Measurements from ENCODE around the gene SPRYD4. TPM values are rescaled to one million over a fixed set of nuclear protein-coding genes. Genes with fewer than 3 reads are reported as not detected.
"Not testable (repeated sequence)": the region's sequence is repeated elsewhere in the genome, so short reads cannot be mapped to it uniquely, and the experiment has no call there.

The SPRYD4 gene
- 2.1 TPM for total RNA-seq

DNA sequence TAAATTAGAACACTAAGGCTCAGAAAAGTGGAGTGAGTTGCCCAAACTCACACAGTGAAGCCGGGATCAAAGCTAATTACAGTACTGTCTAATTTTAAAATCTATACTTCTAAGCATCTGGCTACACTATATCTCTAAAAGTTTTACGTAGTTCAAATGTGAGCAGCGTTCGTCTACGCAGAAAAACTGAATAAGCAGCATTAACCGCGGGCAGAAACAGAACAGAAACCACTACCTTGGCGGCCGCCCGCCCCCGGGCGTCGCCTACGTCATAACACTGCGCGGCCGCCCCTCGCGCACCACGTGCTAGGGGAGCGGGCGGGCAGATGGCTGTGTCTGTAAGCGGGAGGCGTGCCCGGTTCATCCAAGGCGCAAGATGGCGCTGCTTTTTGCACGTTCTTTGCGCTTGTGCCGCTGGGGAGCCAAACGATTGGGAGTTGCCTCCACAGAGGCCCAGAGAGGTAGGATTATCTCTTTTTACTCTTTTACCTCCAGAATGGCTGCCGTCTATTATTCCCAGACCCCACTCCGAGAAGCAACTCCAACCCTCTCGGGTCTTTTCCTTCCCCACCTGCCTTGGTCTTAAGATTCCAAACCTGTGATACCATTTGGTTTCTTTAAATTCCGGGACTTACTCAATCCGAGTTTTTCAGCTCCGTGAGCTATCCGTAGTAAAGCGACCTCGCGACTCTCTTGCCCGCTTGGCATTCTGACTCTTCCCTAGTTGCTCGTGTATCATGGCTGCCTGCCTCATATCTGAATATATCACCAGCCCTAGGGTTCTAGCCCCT is at the start of gene SPRYD4:
Gene SPRYD4 (plus strand): TSS at position 363 of the 791 bp plus-strand sequence. CDS start 14 bp downstream, at position 377.
- DNase-seq: peak; percentile 97

DNA sequence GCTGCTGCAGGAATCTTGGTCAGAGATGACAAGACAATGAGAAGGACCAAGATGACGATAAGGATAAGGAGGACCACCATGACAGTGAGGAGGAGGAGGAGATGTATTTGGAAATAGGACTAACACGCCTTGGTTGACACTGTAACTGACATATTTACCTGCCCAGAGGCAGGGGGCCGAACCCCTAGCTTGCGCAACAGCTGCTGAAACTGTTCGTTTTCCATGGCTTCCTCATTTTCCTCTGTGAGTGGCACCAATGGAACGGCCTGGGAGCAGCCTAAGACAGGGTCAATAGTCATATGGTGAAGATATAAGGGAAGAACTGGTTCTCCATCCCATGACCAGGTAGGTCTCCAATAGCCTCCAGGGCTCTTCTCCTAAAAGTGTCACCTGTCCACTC is 48.0 kb upstream of the SPRYD4 start:
- DNase-seq: no peak

DNA sequence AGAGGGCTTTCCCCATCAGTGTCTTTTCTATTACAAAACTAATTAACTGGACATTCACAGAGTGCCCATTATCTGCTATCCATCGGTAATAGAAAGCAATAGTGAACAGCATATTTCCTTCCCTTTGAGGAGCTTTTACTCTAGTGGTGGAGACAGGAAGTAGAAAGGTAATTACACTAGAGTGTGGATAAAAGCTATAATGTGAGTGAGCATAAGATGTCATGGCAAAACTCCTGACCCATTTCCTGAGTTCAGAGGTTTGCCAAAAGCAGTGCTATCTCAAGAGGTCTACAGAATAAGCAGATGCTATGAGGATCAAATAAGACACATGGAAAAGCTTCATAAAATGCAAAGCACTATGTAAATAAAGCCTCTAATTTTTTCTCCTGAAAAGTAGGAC is 43.2 kb upstream of the SPRYD4 start:
- DNase-seq: no peak

DNA sequence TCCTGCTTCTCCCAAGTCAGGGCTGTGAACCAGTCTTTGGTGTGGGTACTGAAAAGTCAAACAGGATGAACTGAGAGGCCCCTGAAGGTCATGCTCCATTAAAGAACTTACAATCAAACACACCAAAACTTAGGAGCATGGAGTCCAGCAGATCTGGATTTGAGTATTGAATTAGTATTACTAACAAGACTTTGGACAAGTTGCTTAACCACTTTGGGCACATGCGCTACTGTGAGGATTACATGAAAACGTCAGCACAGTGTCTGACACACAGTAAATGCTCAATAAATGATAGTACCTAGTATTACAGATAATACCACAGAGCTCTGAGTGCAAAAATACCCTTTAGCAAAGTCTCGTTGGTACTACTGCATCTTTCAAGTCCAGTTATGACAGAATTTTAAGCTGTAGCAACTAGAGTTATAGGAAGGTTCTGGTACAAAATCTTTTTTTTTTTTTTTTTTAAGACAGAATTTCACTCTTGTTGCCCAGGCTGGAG is 42.4 kb upstream of the SPRYD4 start:
- DNase-seq: no peak

DNA sequence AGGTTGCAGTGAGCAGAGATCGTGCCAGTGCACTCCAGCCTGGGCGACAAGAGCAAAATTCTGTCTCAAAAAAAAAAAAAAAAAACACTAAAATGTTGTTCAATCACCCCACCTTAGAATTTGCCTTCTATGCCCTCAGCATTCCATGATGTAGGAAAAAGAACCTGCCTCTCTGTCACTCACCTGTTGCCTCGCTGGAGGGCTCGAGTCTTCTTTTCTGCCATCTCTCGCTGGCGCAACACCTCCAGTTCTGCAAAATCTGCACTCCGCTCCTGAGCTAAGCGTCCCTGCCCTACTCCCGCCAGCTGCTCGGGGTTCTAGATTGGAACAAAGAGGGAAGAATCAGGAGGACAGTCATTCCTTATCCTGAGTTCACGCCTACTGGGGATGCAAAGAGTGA is 37.1 kb upstream of the SPRYD4 start:
- no peak for DNase-seq

DNA sequence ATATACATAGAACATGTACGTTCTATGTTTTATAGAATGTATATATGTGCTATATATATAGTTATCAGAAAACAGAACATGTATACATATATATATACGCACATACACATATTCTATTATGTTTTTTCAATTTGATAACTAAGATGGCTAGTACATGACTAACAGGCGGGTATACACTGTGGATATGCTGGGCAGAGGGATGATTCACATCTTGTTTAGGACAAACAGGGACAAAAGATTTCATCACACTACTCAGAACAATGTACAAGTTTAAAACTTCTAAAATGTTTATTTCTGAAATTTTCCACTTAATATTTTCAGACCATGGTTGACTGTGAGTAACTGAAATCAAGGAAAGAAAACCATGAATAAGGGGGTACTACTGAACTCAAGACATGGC is 36.5 kb upstream of the SPRYD4 start:
- no peak for DNase-seq

DNA sequence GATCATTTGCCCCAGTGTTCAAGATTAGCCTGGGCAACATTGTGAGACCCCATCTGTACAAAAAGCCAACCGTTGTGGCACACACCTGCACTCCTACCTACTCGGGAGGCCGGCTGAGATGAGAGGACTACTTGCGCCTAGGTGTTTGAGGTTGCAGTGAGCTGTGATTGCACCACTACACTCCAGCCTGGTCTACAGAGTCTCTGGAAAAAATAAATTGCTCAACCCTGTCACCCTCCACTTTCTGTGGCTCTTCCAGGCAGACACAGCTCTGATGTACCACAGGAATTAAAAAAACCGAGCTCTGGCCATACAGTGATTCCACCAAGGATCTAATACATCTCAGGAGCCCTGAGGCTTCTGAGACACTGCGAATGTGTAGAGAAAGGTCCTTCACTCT is 33.5 kb upstream of the SPRYD4 start:
- DNase-seq: no peak

DNA sequence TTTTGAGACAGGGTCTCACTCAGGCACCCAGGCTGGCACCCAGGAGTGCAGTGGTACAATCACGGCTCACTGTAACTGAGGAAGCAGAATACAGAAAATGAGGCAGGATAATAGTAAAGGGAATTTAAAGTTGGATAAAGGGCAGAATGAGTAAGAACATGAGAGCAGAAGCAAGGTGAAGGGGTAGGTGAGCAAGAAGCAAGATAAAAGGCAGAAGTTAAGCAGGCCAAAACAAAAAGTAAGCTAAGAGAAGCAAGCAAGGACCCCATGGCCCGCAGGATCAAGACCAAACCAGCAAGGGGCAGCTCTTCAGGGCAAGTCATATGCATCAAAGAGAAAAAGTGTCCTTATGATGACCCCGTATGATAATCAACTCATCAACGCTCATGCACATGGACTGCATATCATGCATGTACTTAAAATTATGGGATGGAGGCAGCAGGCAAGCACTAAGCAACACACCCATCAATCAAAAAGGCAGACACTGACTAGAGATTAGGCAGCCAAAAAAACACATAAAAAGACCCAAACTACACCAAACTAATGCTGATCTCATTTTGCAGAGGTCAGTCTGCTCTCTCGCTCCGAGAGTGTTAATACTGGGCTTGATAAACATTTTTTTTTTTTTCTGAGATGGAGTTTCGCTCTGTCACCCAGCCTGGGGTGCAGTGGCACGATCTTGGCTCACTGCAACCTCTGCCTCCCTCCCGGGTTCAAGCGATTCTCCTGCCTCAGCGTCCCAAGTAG is 30.8 kb upstream of the SPRYD4 start:
- DNase-seq: no peak

DNA sequence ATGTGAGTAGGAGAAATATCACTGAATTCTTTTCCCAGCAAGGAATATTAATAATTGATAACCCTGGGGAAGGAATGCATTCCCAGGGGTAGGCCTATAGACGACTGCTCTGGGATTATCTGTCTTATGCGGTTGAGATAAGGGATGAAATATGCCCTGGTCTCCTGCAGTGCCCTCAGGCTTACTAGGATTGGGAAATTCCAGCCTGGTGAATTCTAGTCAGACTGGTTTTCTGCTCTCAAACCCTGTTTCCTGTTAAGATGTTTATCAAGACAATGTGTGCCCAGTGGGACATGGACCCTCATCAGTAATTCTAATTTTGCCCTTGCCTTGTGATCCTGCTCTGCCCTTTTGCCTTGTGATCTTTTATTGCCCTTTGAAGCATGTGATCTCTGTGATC is 25.2 kb upstream of the SPRYD4 start:
- not testable (repeated sequence) for DNase-seq

DNA sequence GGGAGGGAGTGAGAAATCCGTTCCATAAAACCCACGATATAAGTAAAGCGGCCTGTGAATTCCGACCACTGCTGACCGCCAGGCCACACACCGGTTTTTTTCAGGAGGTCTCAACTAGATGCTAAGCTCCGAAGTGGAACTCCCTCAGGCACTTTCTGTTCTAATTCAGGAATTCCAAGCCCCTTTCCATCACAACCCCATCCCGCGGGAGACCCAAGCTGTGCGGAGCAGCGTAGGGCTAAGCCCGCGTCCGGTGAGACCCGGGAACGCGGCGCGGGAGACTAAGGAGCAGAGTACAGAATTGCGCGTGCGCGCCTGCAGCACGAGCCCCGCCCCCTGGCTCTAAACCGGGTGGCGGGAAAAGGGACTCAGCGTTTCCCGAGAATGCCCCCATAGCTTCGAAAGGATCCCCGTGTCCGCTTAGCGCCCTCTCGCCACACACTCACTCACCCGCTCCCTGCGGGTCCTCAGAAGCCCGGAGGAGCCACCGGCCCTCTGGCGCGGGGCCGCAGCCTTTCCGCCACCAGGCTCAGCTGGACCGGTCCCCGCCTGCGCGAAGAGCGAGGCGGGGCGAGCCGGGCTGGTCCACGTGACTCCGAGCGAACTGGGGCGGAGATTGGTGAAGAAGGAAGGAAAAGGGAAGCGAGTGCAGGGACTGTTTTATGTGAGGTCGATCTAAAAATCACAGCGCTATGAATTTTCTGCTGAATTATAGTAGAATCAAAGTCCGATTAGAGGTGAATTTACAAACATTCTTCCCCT is 19.3 kb upstream of the SPRYD4 start, which contains the start of gene TIMELESS:
Gene TIMELESS (minus strand): TSS at position 567 of the 762 bp plus-strand sequence. CDS start 15,256 bp downstream, outside the sequence.
- peak; percentile 96 for DNase-seq

DNA sequence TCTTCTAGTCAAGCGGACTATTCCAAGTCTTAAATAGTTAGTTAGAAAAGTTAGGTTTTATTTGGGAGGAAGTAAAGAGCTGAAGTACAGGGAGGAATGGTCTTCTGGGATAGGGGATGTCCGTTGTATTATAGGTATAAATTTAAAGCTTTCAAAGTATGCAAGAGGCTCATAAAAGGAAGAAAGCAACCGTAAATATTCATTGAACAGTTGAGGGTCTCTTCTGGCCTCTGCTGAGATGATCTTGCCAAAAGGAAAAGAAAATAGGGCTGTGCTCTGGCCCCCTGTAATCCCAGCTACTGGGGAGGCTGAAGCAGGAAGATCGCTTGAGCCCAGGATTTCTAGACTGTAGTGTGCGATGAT is 18.8 kb upstream of the SPRYD4 start:
- no peak for DNase-seq

DNA sequence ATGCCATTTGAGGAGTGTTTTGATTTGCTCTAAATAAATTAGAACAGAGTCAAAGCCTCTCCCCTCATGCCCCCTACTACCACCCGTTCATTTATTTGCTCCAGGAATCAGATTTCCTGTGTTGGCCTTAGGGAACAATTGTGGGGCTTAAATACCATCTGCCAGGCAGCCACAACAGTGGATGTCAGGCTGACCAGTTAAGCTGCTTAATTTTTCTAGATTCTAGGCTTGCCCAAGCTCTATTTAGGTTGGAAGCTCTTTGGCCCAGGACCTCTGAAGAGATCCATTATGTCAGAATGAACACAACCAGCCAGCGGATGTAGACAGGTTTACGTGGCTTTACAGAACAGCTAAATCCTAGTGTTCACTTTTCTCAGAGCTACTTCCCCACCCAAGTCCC is 18.1 kb upstream of the SPRYD4 start:
- DNase-seq: peak; percentile 19

DNA sequence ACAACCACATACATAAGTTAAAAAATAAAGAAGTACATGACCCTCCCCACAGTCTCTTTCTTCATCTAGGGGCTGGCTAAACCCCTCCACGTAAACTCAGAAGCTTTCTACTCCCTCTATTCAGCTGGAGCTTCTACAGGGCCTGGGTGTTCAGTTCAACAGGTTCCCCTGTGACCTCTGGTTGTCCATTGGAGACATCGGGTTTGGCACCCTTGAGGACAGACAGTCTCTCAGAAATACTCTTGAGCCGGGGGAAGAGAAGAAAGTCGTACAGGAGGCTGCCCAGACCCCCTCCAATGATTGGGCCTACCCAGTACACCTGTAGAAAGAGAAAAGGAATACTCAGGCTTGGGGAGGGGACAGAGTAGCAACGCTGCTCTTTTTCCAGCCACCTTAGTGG is 17.2 kb upstream of the SPRYD4 start:
- DNase-seq: no peak

DNA sequence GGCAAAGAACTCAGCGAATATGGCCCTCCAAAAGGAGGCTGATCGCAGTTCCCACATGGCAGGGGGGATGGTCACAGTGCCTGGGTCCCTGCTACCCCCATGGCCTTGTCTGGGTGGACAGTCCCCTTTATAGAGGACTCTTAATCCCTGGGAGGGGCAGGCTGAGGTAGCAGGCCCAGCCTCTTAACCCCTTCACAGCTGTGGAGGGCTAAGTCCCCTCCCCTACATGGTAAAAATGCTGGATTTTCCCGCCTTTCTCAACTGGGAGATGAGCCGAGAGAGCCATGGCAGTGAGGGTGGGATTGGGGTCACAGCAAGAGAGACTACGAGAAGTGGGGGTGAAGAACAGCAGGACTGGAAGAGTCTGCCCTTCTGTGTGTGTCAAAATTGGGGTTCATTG is 13.8 kb upstream of the SPRYD4 start, which contains the start of gene MIP:
Gene MIP (minus strand): TSS at position 101 of the 400 bp plus-strand sequence. CDS start 44 bp downstream, at position 57.
- no peak for DNase-seq

DNA sequence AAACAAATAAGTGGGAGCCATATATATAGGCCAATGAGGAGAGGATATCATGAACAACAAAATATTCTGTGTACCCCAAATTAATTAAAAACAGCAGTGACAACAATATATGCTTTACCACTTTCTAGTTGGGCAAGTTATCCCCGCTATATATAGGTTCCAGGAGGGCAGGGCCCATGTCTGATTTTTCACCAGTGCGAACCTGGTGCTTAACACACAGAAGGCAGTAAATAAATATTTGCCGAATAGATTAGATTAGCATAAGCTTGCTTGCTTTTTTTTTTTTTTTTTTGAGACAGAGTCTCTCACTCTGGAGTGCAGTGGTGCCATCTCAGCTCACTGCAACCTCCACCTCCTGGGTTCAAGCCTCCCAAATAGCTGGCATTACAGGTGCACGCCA is 10.6 kb upstream of the SPRYD4 start:
- DNase-seq: no peak

DNA sequence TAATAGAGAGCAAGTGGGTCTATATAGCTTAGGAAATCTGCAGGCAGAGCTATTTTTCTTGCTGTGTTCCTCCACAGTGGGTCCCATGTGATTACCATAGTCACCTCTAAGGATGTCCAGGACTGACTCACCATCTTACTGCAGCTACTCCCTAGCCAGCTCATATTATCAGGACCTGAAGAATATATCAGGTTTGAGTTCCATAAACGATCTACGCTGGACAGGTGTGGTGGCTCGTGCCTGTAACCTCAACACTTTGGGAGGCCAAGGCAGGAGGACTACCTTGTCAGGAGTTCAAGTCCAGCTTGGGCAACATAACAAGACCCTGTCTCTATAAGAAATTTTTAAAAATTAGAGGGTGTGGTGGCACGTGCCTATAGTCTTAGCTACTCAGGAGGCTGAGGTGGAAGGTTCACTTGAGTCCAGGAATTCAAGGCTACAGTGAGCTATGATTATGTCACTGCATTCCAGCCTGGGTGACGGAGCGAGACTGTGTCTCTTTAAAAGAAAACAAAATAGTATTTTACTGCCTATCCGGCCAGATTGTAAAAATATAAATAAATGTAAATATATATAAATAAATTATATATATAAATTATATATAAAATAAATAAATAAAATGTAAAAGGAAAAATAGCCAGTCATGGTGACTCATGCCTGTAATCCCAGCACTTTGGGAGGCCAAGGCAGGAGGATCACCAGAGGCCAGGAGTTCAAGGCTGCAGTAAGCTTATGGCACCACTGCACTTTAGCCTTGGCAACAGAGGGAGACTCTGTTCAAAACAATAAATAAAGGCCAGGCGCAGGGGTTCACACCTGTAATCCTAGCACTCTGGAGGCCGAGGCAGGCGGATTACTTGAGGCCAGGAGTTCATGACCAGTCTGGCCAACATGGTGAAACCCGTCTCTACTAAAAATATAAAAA is 6.9 kb upstream of the SPRYD4 start:
- no peak for DNase-seq

DNA sequence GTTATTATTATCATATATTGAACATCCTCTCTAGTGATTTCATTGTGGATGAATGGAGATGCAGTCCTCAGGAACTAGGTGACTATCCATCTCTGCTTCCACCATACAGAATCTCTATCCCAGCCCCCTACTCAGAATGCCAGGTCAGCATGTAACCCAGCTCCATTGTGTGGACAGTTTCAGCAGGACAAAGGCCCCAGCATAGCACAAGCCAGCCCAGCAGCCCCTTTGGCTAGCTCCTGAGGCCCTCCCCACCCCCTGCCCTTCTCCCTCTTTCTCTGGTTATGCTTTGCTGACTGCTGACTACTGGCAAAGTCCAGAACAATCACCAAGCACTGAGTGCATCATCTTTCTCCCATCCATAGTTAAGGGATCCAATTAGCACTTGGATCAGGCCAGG is 5.8 kb upstream of the SPRYD4 start:
- no peak for DNase-seq

DNA sequence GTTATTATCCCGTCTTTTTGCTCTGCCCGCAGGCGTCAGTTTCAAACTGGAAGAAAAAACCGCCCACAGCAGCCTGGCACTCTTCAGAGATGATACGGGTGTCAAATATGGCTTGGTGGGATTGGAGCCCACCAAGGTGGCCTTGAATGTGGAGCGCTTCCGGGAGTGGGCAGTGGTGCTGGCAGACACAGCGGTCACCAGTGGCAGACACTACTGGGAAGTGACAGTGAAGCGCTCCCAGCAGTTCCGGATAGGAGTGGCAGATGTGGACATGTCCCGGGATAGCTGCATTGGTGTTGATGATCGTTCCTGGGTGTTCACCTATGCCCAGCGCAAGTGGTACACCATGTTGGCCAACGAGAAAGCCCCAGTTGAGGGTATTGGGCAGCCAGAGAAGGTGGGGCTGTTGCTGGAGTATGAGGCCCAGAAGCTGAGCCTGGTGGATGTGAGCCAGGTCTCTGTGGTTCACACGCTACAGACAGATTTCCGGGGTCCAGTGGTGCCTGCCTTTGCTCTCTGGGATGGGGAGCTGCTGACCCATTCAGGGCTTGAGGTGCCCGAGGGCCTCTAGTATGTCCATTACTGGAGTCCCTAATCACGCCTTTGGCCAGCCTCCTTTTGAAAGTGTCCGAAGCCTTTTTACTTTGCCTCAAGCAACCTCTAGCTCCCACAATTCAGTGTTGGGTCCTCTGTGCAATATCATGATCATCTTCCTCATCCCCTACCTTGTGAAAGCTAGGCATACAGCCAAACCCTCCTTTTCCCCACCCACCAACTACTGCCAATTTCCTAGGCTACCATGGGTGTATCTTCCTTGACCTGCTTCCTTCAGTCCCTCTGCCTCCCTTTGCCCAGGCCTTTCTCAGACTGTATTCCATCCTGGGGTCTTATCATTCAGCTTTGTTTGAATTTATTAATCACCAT is 891 bp downstream of the SPRYD4 start:
- DNase-seq: no peak

DNA sequence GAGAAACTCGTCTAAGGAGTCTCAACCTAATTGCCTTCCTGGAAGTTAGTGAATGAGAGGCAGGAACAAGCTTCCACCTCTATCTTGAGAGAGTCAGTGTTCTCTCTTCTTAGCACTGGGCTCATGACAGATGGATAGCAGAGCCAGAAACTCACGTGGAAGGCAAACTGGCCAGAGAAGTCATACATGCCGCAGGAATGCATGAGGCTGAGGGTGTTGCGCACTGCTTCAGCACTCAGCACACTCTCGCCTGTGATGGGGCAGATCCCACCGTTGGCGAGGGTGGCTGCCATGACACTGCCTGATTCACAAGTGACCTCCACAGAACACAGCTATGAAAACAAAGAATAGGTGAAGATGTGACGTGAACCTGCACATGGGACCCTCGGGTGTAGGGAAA is 6.0 kb downstream of the SPRYD4 start:
- no peak for DNase-seq

DNA sequence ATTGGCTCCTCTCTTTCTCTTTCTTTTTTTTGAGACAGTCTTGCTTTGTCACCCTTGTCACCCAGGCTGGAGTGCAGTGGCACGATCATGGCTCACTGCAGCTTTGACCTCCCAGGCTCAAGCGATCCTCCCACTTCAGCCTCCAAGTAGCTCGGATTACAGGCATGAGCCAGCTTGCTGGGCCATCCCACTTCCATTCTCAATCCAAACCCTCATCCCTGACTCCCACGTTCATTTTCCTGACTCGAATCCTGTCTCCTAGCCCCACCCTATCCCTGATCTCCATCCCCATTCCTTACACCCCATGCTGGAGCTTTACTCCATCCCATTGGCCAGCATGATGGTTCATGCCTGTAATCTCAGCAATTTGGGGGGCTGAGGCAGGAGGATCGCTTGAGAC is 7.8 kb downstream of the SPRYD4 start:
- DNase-seq: no peak

Data from tongue (tissue), 2 donors.